Stimulated activated CD8-positive, alpha-beta memory T cell treated with anti-CD3 and anti-CD28 coated beads, Interleukin-2, amount 100 ng/mL, for 48 hours (primary cell): ENCODE data around the gene USP35.
"Not testable (repeated sequence)": the region's sequence is repeated elsewhere in the genome, so short reads cannot be mapped to it uniquely, and the experiment has no call there.

Experiments
- DNase-seq, 2 donors: peaks; one replicate each; pipeline ENCODE4 v3.0.0-alpha.2; 2020; ENCODE audit warnings: low read depth in 2 of 2

Gene USP35

GRCh38 chr11:78233046-78233445, 44.3 kb downstream of the USP35 start:
- DNase-seq, result not testable (repeated sequence)

- no peak for DNase-seq
Observed at GRCh38 chr11:78234006-78234405, 45.3 kb downstream of the USP35 start.

GRCh38 chr11:78237293-78238046, 48.8 kb downstream of the USP35 start:
- DNase-seq, result no peak

GRCh38 chr11:78239781-78240180, 51.1 kb downstream of the USP35 start:
- DNase-seq, result no peak

- no peak for DNase-seq
Observed at GRCh38 chr11:78241475-78241874, 52.8 kb downstream of the USP35 start.

GRCh38 chr11:78244080-78244479, 55.4 kb downstream of the USP35 start:
- no peak for DNase-seq

GRCh38 chr11:78244546-78245255, 56.0 kb downstream of the USP35 start:
- no peak for DNase-seq

- DNase-seq, result no peak
Observed at GRCh38 chr11:78248191-78248590, 59.5 kb downstream of the USP35 start.

- no peak for DNase-seq
Observed at GRCh38 chr11:78248903-78249302, 60.2 kb downstream of the USP35 start.

- DNase-seq, result no peak
Observed at GRCh38 chr11:78250099-78250498, 61.4 kb downstream of the USP35 start.

GRCh38 chr11:78251083-78251775, 62.5 kb downstream of the USP35 start:
- no peak for DNase-seq

- DNase-seq, result no peak
Observed at GRCh38 chr11:78253797-78254196, 65.1 kb downstream of the USP35 start.

GRCh38 chr11:78254268-78254667, 65.5 kb downstream of the USP35 start:
- no peak for DNase-seq

GRCh38 chr11:78255919-78256318, 67.2 kb downstream of the USP35 start:
- DNase-seq, result no peak

GRCh38 chr11:78256962-78257361, 68.2 kb downstream of the USP35 start:
- DNase-seq, result no peak

- no peak for DNase-seq
Observed at GRCh38 chr11:78257654-78258053, 68.9 kb downstream of the USP35 start.

- no peak for DNase-seq
Observed at GRCh38 chr11:78259777-78260487, 71.2 kb downstream of the USP35 start.

GRCh38 chr11:78261367-78261766, 72.6 kb downstream of the USP35 start:
- no peak for DNase-seq

- no peak for DNase-seq
Observed at GRCh38 chr11:78261828-78262227, 73.1 kb downstream of the USP35 start.

- DNase-seq, result no peak
Observed at GRCh38 chr11:78262238-78262637, 73.5 kb downstream of the USP35 start.

- DNase-seq, result no peak
Observed at GRCh38 chr11:78262691-78263090, 74.0 kb downstream of the USP35 start.
